ENCODE measurements around the gene LILRB2.
"Not testable (repeated sequence)": the region's sequence is repeated elsewhere in the genome, so short reads cannot be mapped to it uniquely, and the experiment has no call there.

LILRB2 gene

GRCh38 chr19:54281007-54281728, at the start of gene LILRB2:
Gene LILRB2, minus strand, starts transcription at chr19:54281110. Its CDS starts 614 bp downstream, at chr19:54280496.
- DNase-seq = no peak

GRCh38 chr19:54329476-54330165, 48.7 kb upstream of the LILRB2 start:
- no peak for DNase-seq

- DNase-seq = not testable (repeated sequence)
Observed at GRCh38 chr19:54328781-54329180, 47.9 kb upstream of the LILRB2 start.

DNA sequence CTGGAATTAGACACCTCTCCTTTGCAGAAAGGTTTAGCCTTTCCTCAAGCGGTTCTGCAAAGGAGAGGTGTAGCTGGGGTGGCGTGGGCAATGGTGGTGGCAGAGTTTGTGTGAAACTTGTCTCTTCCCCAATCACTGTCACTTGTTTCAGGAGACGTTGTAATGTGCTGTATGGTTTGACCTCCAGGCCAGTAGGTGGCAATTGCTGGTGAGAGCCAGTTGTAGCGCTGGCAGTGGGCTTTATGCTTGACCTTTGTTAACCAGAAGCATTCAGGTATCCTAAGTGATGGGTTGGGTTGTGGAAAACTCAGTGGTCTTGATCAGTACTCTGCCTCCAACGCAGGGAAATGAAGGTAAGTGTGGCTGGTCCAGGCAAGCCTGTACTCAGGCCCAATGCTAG, 44.7 kb upstream of the LILRB2 start:
- no peak for DNase-seq

DNA sequence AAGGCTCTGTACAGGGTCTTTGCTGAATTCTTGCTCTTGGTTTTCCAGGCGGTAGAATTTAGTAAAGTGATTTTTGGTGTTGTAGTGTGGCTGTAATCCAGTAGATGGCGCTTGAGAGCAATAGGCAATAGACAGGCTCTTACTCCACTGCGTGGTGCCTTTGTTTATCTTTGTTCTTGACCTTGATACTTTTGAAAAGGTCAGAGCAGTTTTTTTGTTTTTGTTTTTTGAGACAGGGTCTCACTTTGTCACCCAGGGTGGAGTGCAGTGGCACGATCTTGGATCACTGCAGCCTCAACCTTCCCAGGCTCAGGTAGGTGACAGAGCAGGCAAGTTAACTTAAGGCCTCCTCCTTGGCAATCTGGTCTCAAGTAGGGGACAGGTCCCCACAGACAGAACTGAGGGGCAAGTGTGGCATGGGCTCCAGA, 44.3 kb upstream of the LILRB2 start:
- no peak for DNase-seq

GRCh38 chr19:54324071-54324470, 43.2 kb upstream of the LILRB2 start:
- DNase-seq = no peak

- DNase-seq = not testable (repeated sequence)
Observed at GRCh38 chr19:54322934-54323333, 42.0 kb upstream of the LILRB2 start.

- DNase-seq = not testable (repeated sequence)
Observed at GRCh38 chr19:54322295-54322694, 41.4 kb upstream of the LILRB2 start.

GRCh38 chr19:54319892-54320670, 39.2 kb upstream of the LILRB2 start:
- no peak for DNase-seq

GRCh38 chr19:54319049-54319448, 38.1 kb upstream of the LILRB2 start:
- no peak for DNase-seq

DNA sequence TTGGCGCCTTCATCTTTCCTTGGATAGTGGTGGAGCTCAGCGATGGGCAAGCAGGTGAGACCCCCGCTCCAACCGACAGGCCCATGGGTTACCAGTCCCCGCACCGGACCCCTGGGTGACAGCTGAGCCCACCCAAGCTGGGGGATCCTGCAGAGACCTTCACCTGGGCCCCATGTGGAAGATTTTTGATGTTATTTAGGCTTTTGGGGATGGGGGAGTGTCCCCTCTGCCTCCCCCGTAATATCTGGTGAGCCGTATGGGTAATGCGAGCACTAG, 37.0 kb upstream of the LILRB2 start:
- no peak for DNase-seq

GRCh38 chr19:54317108-54317964, 36.4 kb upstream of the LILRB2 start:
- DNase-seq = no peak

DNA sequence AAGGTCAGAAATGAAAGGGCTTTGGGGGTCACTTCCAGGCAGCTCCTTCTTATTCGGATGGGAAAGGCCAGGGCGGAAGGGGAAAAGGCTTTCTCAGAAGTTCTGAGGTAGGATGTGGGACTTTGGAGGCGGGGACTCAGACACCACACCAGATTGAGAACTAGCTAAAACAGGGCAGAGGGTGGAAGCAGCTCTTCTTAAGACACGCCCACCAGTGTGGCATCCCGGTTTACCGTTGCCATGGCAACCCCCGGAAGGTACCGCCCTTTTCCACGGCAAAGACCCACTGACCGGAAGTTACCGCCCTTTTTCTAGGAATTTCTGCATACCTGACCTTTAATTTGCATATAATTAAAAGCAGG, 35.8 kb upstream of the LILRB2 start:
- no peak for DNase-seq

- DNase-seq = no peak
Observed at GRCh38 chr19:54315956-54316355, 35.0 kb upstream of the LILRB2 start.

GRCh38 chr19:54312436-54313377, 31.8 kb upstream of the LILRB2 start, which contains the start of gene LILRA5:
Gene LILRA5, minus strand, starts transcription at chr19:54313166. Its CDS starts 147 bp downstream, at chr19:54313019.
- DNase-seq = no peak

DNA sequence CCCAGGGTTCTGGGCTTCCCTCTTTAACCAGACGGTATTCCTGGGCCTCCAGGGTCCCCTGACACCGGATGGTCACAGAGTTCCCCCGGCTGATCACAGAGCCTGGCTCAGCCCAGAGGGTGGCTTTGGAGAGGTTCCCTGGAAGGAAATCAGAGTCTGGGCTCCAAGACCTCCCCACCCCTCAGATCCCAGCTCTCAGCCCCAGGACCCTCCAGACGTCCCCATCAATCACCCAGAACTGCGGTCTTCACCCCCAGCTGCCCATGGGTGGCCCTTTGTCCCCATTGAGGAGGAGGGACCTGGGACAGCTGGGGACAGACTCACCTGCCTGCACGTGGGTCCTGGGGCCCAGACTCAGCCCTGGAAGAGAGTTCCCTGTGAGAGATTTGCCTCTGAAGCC, 31.1 kb upstream of the LILRB2 start:
- DNase-seq = no peak

DNA sequence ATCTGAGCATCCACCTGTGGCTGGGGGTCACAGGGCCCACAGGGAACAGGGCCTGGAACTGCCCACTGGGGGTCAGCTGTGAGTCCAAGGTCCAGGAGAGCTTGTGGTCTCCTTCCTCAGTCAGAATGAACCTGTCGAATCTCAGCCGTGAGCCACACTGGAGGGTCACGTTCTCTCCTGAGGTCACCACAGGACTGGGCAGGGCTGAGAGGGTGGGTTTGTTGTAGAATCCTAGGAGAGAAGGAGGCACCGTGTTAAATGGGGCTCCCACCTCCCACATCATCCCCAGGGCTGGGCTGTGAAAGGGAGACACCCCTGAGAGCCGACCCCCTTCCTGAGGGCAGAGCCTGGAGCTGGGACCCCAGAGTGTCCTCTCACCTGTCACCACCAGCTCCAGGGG, 30.6 kb upstream of the LILRB2 start:
- DNase-seq = no peak

- no peak for DNase-seq
Observed at GRCh38 chr19:54310543-54310942, 29.6 kb upstream of the LILRB2 start.

DNA sequence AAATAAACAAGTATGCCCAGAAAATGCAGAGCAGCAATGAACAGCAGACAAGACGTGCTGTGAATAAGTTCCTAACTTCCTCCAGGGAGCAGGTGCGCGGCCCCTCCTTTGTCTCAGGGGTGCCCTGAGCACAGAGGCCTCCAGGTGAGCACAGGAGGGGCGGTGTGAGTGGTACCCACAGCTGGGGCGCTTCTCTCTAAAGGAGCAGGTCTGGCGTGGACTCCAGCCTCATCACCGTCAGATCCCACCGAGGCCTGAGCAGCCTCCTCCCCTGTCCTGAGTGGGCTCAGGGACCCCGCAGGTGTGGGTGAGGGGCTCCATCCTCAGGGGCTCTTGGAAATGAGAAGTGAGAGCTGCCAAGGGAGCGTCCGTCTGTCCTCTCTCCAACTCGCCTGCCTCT, 28.9 kb upstream of the LILRB2 start:
- DNase-seq = no peak

DNA sequence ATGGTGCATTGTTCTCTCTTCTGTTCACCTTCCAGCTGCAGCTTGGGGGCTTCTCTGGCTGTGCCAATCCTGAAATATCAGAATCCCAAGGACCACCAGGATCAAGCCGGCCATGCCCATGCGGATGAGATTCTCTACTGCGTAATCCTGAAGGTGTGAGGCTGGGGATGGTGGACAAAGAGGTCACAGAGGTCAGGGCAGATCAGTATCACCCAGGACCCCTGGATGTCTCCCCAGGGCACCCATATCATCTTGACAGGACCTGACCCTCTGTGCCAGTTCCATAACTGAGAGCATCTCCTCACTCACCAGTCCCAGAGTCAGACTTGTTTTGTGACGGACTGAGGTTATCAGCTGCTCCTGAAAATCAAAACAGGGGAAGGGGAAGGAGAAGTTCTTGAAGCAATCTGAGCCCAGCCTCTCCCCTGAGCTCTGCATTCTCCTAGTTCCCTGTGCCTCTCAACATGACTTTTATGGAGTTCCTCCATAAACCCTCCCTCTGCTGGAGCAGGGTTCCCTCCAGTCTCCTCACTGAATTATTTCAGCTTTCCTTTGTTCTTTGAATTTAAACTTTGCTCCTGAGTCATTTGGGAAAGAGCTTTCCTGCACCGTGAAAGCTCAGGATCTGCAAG, 26.6 kb upstream of the LILRB2 start:
- no peak for DNase-seq

DNA sequence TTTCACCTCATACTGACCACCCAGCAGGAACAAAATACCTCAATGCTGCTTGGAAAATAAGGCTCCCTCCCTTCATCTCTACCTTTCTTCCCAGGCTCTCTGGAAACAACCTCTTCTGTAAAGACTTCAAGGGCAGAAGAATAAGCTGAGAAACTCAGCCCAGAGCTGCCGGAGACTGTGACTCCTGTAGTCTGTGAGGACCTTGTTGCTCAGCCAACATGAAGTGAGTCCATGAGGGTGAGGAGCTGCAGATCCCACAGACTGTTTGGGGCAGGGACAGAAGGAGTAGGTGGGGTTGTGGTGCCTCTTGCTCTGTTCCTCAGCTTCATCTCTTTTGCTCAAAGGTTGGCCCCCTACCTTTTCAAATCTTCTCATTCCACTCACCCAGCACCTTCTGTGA, 24.2 kb upstream of the LILRB2 start:
- no peak for DNase-seq
